Neural cell (in vitro differentiated cells): Measurements from ENCODE around the gene HK1.

Experiments
- CTCF ChIP-seq: fragments of 450-650 bp; IDR thresholded peaks from 2 replicates; pipeline ENCODE4 v1.5.1; 2014; ENCODE audit warnings: antibody characterized with exemption, mild to moderate bottlenecking, moderate library complexity; ENCODE audit not compliant: poor library complexity, severe bottlenecking
- EP300 ChIP-seq: fragments of 450-650 bp; conservative IDR thresholded peaks from 2 replicates; pipeline ENCODE4 v1.6.1; 2014; ENCODE audit warnings: antibody characterized with exemption, mild to moderate bottlenecking, moderate library complexity; ENCODE audit not compliant: poor library complexity, severe bottlenecking
- EZH2 ChIP-seq: fragments of 200-600, 300-800 bp; shearing (Covaris generic), sonication (generic); IDR thresholded peaks from 2 replicates; pipeline ENCODE4 v1.6.1; 2014; ENCODE audit warnings: antibody characterized with exemption, low read length, borderline replicate concordance, mild to moderate bottlenecking; ENCODE audit not compliant: insufficient read depth, poor library complexity, severe bottlenecking
- MXI1 ChIP-seq: fragments of 450-650 bp; conservative IDR thresholded peaks from 2 replicates; pipeline ENCODE4 v1.6.1; 2014; ENCODE audit warnings: antibody characterized with exemption, mild to moderate bottlenecking; ENCODE audit not compliant: poor library complexity, severe bottlenecking
- POLR2AphosphoS5 ChIP-seq: IDR thresholded peaks from 2 replicates; pipeline ENCODE4 v1.6.1; 2012
- RAD21 ChIP-seq: fragments of 450-650 bp; conservative IDR thresholded peaks from 2 replicates; pipeline ENCODE4 v1.6.1; 2014; ENCODE audit warnings: antibody characterized with exemption, mild to moderate bottlenecking, moderate library complexity
- REST ChIP-seq: IDR thresholded peaks from 2 replicates; pipeline ENCODE4 v1.6.1; 2012; ENCODE audit warnings: borderline replicate concordance
- SMC3 ChIP-seq: fragments of 450-650 bp; conservative IDR thresholded peaks from 2 replicates; pipeline ENCODE4 v1.6.1; 2014; ENCODE audit warnings: antibody characterized with exemption, mild to moderate bottlenecking, moderate library complexity; ENCODE audit not compliant: poor library complexity
- TAF1 ChIP-seq: IDR thresholded peaks from 2 replicates; pipeline ENCODE4 v1.6.1; 2012; ENCODE audit warnings: low read depth

GRCh38 chr10:69272624-69273023, 5.7 kb upstream of the HK1 start:
- TF ChIP-seq CTCF, result no peak
- no peak for TF ChIP-seq POLR2AphosphoS5
- TF ChIP-seq TAF1, result no peak
- TF ChIP-seq REST, result no peak
- TF ChIP-seq EP300, result no peak
- no peak for TF ChIP-seq EZH2
- TF ChIP-seq RAD21, result no peak
- TF ChIP-seq MXI1, result no peak
- TF ChIP-seq SMC3, result no peak
